GM20431 (cell line): ENCODE measurements around the gene ABCA1.

ENCODE experiments used
- in situ Hi-C: fragments of 300-500 bp; cut with MseI, MboI; formaldehyde crosslinking; loops from one replicate; pipeline ENCODE4 v1.15.0; 2020; ENCODE audit warnings: low sequenced_read_pairs; ENCODE audit not compliant: unreplicated experiment

The ABCA1 gene

DNA sequence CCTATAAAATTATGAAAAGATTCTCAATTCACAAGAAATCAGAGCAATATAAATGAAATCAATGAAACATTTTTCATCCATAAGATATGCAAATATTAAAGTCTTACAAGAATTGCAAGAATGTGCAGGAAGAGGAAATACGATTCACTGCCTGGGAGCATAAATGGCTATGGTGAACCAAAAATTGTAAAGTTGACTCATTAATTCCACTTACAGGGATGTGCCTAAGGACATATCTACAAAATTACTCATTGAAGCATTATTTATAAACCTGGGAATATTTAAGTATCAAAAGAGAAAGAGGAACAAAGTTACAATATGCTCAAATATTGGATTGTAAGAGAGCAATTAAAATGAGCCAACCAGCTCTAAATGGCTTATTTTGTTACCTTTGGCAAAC is 187.3 kb downstream of the ABCA1 start:
- in situ Hi-C loops = no loop called here

DNA sequence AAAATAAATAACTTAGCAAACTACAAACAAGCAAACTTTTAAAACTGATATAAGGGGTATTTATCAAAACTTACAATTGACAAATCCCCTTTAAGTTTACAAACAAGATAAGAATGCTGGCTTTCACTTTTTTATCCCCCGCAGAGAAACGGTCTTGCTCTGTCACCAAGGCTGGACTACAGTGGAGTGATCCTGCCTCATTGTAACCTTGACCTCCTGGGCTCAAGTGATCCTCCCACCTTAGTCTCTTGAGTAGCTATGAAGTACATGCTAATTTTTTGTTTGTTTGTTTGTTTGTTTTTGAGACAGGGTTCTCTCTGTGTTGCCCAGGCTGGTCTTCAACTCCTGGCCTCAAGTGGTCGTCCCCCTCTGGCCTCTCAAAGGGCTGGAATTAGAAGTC is 189.5 kb downstream of the ABCA1 start:
- in situ Hi-C loops = no loop called here
